Measurements from ENCODE around the gene FOXRED1.
"Not testable (repeated sequence)": the region's sequence is repeated elsewhere in the genome, so short reads cannot be mapped to it uniquely, and the experiment has no call there.

FOXRED1 gene

GRCh38 chr11:126277780-126278179, 8.8 kb downstream of the FOXRED1 start:
- DNase-seq = no peak

GRCh38 chr11:126279191-126279590, 10.2 kb downstream of the FOXRED1 start:
- no peak for DNase-seq

GRCh38 chr11:126280595-126280994, 11.6 kb downstream of the FOXRED1 start:
- no peak for DNase-seq

GRCh38 chr11:126281245-126281644, 12.3 kb downstream of the FOXRED1 start:
- DNase-seq = no peak

- no peak for DNase-seq
Observed at GRCh38 chr11:126281666-126282175, 12.8 kb downstream of the FOXRED1 start.

- DNase-seq = peak; percentile 6 to 20
Observed at GRCh38 chr11:126282361-126282735, 13.4 kb downstream of the FOXRED1 start.

GRCh38 chr11:126282736-126283591, 14.0 kb downstream of the FOXRED1 start, which contains the start of gene TIRAP:
TSS of gene TIRAP (plus strand) at chr11:126283093. CDS start at chr11:126290895, 7,802 bp downstream.
- peak; percentile 54 to 64 for DNase-seq

GRCh38 chr11:126284829-126285228, 15.9 kb downstream of the FOXRED1 start:
- DNase-seq = peak; percentile 34 to 47

- DNase-seq = no peak
Observed at GRCh38 chr11:126288237-126288636, 19.3 kb downstream of the FOXRED1 start.

GRCh38 chr11:126290887-126291286, 21.9 kb downstream of the FOXRED1 start:
- DNase-seq = no peak

- DNase-seq = no peak
Observed at GRCh38 chr11:126293726-126294125, 24.8 kb downstream of the FOXRED1 start.

- DNase-seq = no peak
Observed at GRCh38 chr11:126297004-126297403, 28.1 kb downstream of the FOXRED1 start.

GRCh38 chr11:126303623-126304456, 34.9 kb downstream of the FOXRED1 start, which contains the start of gene DCPS:
TSS of gene DCPS (plus strand) at chr11:126304060. CDS start at chr11:126304081, 21 bp downstream.
- peak; percentile 82 to 83 for DNase-seq

GRCh38 chr11:126304457-126305075, 35.6 kb downstream of the FOXRED1 start:
- DNase-seq = no peak

- no peak for DNase-seq
Observed at GRCh38 chr11:126305699-126306098, 36.7 kb downstream of the FOXRED1 start.

- peak; percentile 48 to 75 for DNase-seq
Observed at GRCh38 chr11:126307706-126308105, 38.8 kb downstream of the FOXRED1 start.

- DNase-seq = no peak
Observed at GRCh38 chr11:126308271-126308671, 39.3 kb downstream of the FOXRED1 start.

- not testable (repeated sequence) for DNase-seq
Observed at GRCh38 chr11:126308771-126309170, 39.8 kb downstream of the FOXRED1 start.

- DNase-seq = peak; percentile 55 to 64
Observed at GRCh38 chr11:126310200-126310991, 41.4 kb downstream of the FOXRED1 start.

- no peak for DNase-seq
Observed at GRCh38 chr11:126310992-126311310, 42.0 kb downstream of the FOXRED1 start.

- DNase-seq = peak; percentile 94 to 97
Observed at GRCh38 chr11:126311401-126312291, 42.7 kb downstream of the FOXRED1 start.
